Prostate gland (tissue), 2 donors: Measurements from ENCODE around the gene RNF217. TPM values are rescaled to one million over a fixed set of nuclear protein-coding genes. Genes with fewer than 3 reads are reported as not detected.

Experiments
- DNase-seq: peaks from one replicate; pipeline ENCODE4 v3.0.0-alpha.2; 2019; ENCODE audit warnings: low spot score
- H3K27ac ChIP-seq, 2 donors: fragments of 200-600 bp; sonication (generic); 2 replicates each; pipeline ENCODE4 v1.5.1; 2017 to 2019
- H3K27me3 ChIP-seq: fragments of 200-600 bp; sonication (generic); replicated peaks from 2 replicates; pipeline ENCODE4 v1.5.1; 2019; ENCODE audit not compliant: insufficient read depth
- H3K36me3 ChIP-seq, 2 donors: fragments of 200-600 bp; sonication (generic); 1 replicate in 1 of 2; 2 replicates in 1 of 2; pipeline versions ENCODE4 v1.5.1 to v1.8.1; 2017 to 2019
- H3K4me1 ChIP-seq: fragments of 200-600 bp; sonication (generic); replicated peaks from 2 replicates; pipeline ENCODE4 v1.5.1; 2019
- H3K4me3 ChIP-seq, 2 donors: fragments of 200-600 bp; sonication (generic); 2 replicates each; pipeline ENCODE4 v1.5.1; 2017 to 2019
- H3K9me3 ChIP-seq: fragments of 200-600 bp; sonication (generic); 2 replicates; pipeline ENCODE4 v1.5.1; 2017
- CTCF ChIP-seq, 4 experiments: fragments of 200-600 bp in 2 of 4; fragments of 450-650 bp in 2 of 4; sonication (generic) in 2 of 4; IDR thresholded peaks; 1 replicate in 3 of 4; 2 replicates in 1 of 4; pipeline ENCODE4 v1.5.1; 2016 to 2019; ENCODE audit warnings: antibody characterized with exemption in 4 of 4, mild to moderate bottlenecking in 2 of 4, moderate library complexity in 2 of 4
- POLR2A ChIP-seq: fragments of 450-650 bp; IDR thresholded peaks from one replicate; pipeline ENCODE4 v1.6.1; 2016; ENCODE audit warnings: antibody characterized with exemption, mild to moderate bottlenecking
- POLR2AphosphoS5 ChIP-seq: sonication (generic); formaldehyde crosslinking; IDR thresholded peaks from one replicate; pipeline ENCODE4 v1.6.1; 2017; ENCODE audit warnings: antibody characterized with exemption
- WGBS: methylation state at CpG from one replicate; pipeline ENCODE4 v1.1.5; 2018; 5-methylcytosine and 5-hydroxymethylcytosine counted together
- intact Hi-C: fragments of 100-400 bp; cut with DNase I; formaldehyde crosslinking; loops from one replicate; pipeline ENCODE4 v1.14.2; 2022
- total RNA-seq, 2 donors: library from RNA; depleted of rRNA; stranded (reverse); fragments of >200 nt; gene quantifications; one replicate each; pipeline ENCODE4 v1.1.0, GENCODE V29; 2016

Gene RNF217
- total RNA-seq, 2 donors from 2014 or later, result 12.1 to 24.3 TPM

- Histone ChIP-seq H3K27ac (no peak overlapping the region), H3K27me3 (no peaks in the 10 kb centered on the region), H3K9me3 (no peaks in the 10 kb centered on the region), H3K4me1 (no peaks in the 10 kb centered on the region), H3K4me3 (no peak overlapping the region), H3K36me3 (no peaks in the 10 kb centered on the region)
- DNase-seq, result no peak
- 93% methylated on average over 2 of the region's 2 CpGs for WGBS
- intact Hi-C loops, result no loop called here
- TF ChIP-seq POLR2AphosphoS5, result no peak
- TF ChIP-seq CTCF (IDR thresholded peaks at IDR 0.05), result no peak
- TF ChIP-seq POLR2A, result no peak
Observed at GRCh38 chr6:124926435-124926834, 35.8 kb upstream of the RNF217 start.

- Histone ChIP-seq H3K27ac (no peak overlapping the region), H3K4me3 (no peak overlapping the region), H3K9me3 (no peaks in the 10 kb centered on the region), H3K27me3 (no peaks in the 10 kb centered on the region), H3K4me1 (no peaks in the 10 kb centered on the region), H3K36me3 (no peaks in the 10 kb centered on the region)
- DNase-seq, result no peak
- 68% methylated on average over 2 of the region's 2 CpGs for WGBS
- intact Hi-C loops, result no loop called here
- no peak for TF ChIP-seq CTCF (IDR thresholded peaks at IDR 0.05)
- TF ChIP-seq POLR2A, result no peak
- no peak for TF ChIP-seq POLR2AphosphoS5
Observed at GRCh38 chr6:124927806-124928205, 34.4 kb upstream of the RNF217 start.

GRCh38 chr6:124928851-124929250 lies 33.4 kb upstream of the RNF217 start:
- no peak for TF ChIP-seq POLR2A
- no peak for TF ChIP-seq POLR2AphosphoS5
- no peak for TF ChIP-seq CTCF (IDR thresholded peaks at IDR 0.05)
- Histone ChIP-seq H3K27me3 (no peaks in the 10 kb centered on the region), H3K9me3 (no peaks in the 10 kb centered on the region), H3K4me3 (no peak overlapping the region), H3K27ac (no peak overlapping the region), H3K4me1 (no peaks in the 10 kb centered on the region), H3K36me3 (no peaks in the 10 kb centered on the region)
- no peak for DNase-seq
- 77% methylated on average over 4 of the region's 4 CpGs for WGBS
- intact Hi-C loops, result no loop called here

- Histone ChIP-seq H3K4me1 (no peaks in the 10 kb centered on the region), H3K4me3 (no peak overlapping the region), H3K27ac (no peak overlapping the region), H3K27me3 (no peaks in the 10 kb centered on the region), H3K9me3 (no peaks in the 10 kb centered on the region), H3K36me3 (no peaks in the 10 kb centered on the region)
- intact Hi-C loops, result no loop called here
- no peak for DNase-seq
- 77% methylated on average over 6 of the region's 6 CpGs for WGBS
- TF ChIP-seq POLR2A (no peak), POLR2AphosphoS5 (no peak), CTCF (IDR thresholded peaks at IDR 0.05) (no peak)
Observed at GRCh38 chr6:124937645-124938044, 24.6 kb upstream of the RNF217 start.

- H3K9me3 ChIP-seq, result no peaks in the 10 kb centered on the region
- H3K27ac ChIP-seq, result no peak overlapping the region
- no peaks in the 10 kb centered on the region for H3K36me3 ChIP-seq
- no peaks in the 10 kb centered on the region for H3K4me1 ChIP-seq
- TF ChIP-seq POLR2AphosphoS5, result no peak
- no peaks in the 10 kb centered on the region for H3K27me3 ChIP-seq
- intact Hi-C loops, result no loop called here
- no peak for DNase-seq
- no peak overlapping the region for H3K4me3 ChIP-seq
Observed at GRCh38 chr6:124941259-124941658, 21.0 kb upstream of the RNF217 start.
